ENCODE data around the gene SHANK2.

SHANK2 gene

DNA sequence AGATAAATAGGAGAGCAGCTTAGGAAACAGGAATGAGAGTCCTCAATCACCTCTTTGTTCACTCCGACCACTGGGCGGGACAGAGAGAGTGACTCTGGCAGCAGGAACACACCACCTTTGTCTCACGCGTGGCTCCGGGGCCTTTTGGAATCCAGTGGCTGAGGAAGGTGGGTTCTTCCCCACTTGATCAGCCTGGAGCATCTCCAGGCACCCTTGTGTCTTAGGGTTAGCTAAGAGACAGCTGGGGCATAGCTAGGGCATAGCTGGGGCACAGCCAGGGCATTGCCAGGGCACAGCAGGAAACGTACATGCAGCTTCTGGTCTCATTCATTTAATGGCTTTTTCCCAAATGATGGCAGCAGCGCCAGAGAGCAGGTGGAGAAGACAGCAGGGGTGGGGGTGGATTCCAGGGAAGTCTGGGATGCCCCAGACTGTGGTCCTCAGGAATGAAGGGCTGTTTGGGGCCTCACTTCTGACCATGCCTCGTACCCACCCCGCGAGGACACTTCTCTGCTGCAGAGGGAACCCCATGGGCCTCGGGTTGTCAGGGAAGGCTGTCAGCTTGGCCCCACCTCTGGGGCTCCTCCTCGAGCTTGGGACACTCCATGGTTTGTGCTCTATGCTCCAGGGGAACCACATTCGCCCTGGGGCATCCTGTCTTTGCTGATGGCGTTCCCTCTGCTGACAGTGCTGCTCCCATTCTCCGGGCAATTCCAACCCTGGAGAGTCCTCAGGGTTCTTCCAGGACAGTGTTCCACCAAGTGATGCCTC is 30.4 kb upstream of the SHANK2 start:
- in situ Hi-C loops (cut with MboI; ENCODE audit: low sequenced_read_pairs): no loop called here
- Histone ChIP-seq H3K4me1 (no peaks in the 10 kb centered on the region), H3K4me3 (no peak overlapping the region), H3K27me3 (ENCODE audit: low read depth) (no peaks in the 10 kb centered on the region), H3K9me3 (no peaks in the 10 kb centered on the region), H3K36me3 (replicated peaks) (no peaks in the 10 kb centered on the region)
- no peak for DNase-seq (ENCODE audit: low spot score in 2 of 2)

DNA sequence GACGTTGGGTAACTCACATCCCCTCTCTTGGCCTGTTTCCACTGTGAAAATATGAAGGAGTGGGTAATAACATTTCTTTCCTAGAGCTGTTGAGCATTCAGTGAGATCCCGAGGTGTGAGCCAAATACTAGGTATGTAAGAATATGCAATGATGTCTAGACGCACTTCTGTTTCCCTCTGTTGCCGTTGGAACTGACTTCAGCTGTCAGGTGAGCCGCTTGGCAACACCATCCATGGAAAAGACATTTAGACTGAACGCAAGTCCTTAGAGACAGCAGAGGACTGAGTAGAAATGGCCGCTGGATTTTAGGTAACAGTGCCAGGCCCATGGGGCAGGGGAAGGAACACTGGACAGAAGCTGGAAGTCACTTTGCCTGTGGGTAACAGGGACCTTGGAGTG is 29.5 kb upstream of the SHANK2 start:
- H3K27me3 ChIP-seq (ENCODE audit: low read depth): no peaks in the 10 kb centered on the region
- in situ Hi-C loops (cut with MboI; ENCODE audit: low sequenced_read_pairs): no loop called here
- H3K4me3 ChIP-seq: no peak overlapping the region
- no peaks in the 10 kb centered on the region for H3K4me1 ChIP-seq
- H3K36me3 ChIP-seq (replicated peaks): no peaks in the 10 kb centered on the region
- no peak for DNase-seq (ENCODE audit: low spot score in 2 of 2)
- no peaks in the 10 kb centered on the region for H3K9me3 ChIP-seq

DNA sequence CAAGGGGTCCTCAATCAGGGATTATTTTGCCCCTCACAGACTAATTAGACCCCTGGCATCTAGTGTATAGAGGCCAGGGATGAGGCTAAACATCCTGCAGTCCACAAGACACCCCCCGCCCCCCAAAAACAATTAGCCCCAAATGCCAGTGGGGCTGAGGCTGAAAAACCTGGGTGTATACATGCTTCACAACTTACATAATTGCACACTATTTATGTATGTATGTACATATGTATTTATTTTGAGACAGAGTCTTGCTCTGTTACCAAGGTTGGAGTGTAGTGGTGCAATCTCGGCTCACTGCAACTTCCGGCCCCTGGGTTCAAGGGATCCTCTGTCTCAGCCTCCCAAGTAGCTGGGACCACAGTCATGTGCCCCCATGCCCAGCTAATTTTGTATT is 28.8 kb upstream of the SHANK2 start:
- H3K4me3 ChIP-seq: no peak overlapping the region
- H3K9me3 ChIP-seq: no peaks in the 10 kb centered on the region
- in situ Hi-C loops (cut with MboI; ENCODE audit: low sequenced_read_pairs): no loop called here
- no peaks in the 10 kb centered on the region for H3K36me3 ChIP-seq (replicated peaks)
- no peaks in the 10 kb centered on the region for H3K4me1 ChIP-seq
- DNase-seq (ENCODE audit: low spot score in 2 of 2): no peak
- no peaks in the 10 kb centered on the region for H3K27me3 ChIP-seq (ENCODE audit: low read depth)

DNA sequence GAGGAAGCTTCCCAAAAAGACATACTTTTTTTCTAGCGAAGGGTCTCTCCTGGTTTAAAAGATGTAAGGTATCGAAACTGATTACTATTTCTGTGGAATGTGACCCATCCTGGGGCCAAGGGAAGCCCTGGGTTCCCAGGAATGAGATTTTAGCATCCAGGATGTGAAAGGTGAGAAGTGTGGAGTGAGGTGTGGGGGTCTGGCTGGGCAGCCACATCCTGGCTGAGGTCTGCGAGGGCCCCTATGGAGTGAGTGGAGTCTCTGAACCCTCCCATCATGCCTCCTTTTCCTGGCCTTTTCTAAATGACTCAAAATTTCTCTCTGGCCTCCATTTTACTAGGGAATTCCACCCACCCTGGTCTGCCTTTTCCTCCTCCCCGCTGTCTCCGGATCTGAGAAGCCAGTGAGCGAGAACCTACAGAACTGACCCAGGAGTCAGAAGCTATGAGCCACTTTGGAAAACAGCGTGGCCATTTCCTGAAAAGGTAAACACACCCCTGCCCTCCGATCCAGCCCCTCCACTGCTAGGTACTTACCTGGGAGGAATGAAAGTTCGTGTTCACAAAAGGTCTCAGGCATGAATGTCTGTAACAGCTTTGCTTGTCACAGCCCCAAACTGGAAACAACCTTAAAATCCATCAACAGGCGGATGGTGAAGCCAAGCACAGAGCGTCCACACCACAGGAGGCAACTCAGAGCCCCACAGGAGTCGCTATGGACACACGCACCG is 27.7 kb upstream of the SHANK2 start:
- in situ Hi-C loops (cut with MboI; ENCODE audit: low sequenced_read_pairs): no loop called here
- no peaks in the 10 kb centered on the region for H3K27me3 ChIP-seq (ENCODE audit: low read depth)
- H3K9me3 ChIP-seq: no peaks in the 10 kb centered on the region
- no peak overlapping the region for H3K4me3 ChIP-seq
- DNase-seq (ENCODE audit: low spot score in 2 of 2): no peak
- no peaks in the 10 kb centered on the region for H3K4me1 ChIP-seq
- H3K36me3 ChIP-seq (replicated peaks): no peaks in the 10 kb centered on the region

DNA sequence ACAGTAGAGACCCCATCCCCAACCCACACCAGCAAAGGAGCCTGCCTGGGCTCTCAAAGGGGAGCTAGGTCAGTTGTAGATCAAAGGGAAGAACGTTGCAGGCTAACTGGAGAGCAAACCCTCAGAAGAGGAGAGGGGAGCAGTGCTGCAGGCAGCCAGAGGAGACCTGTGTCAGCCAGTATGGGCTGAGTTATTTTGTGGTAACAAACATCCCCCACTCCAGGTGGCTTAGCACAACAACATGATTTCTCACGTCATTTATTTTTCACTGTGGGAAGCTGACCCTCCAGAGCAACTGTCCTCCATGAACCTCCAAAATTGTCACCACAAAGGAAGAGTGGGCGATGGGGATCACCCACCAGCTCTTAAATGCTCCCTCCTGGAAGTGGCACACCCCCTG is 19.8 kb upstream of the SHANK2 start:
- in situ Hi-C loops (cut with MboI; ENCODE audit: low sequenced_read_pairs): no loop called here
- no peaks in the 10 kb centered on the region for H3K4me1 ChIP-seq
- H3K9me3 ChIP-seq: no peaks in the 10 kb centered on the region
- H3K36me3 ChIP-seq (replicated peaks): no peaks in the 10 kb centered on the region
- H3K27me3 ChIP-seq (ENCODE audit: low read depth): no peaks in the 10 kb centered on the region
- no peak overlapping the region for H3K4me3 ChIP-seq
- no peak for DNase-seq (ENCODE audit: low spot score in 2 of 2)

DNA sequence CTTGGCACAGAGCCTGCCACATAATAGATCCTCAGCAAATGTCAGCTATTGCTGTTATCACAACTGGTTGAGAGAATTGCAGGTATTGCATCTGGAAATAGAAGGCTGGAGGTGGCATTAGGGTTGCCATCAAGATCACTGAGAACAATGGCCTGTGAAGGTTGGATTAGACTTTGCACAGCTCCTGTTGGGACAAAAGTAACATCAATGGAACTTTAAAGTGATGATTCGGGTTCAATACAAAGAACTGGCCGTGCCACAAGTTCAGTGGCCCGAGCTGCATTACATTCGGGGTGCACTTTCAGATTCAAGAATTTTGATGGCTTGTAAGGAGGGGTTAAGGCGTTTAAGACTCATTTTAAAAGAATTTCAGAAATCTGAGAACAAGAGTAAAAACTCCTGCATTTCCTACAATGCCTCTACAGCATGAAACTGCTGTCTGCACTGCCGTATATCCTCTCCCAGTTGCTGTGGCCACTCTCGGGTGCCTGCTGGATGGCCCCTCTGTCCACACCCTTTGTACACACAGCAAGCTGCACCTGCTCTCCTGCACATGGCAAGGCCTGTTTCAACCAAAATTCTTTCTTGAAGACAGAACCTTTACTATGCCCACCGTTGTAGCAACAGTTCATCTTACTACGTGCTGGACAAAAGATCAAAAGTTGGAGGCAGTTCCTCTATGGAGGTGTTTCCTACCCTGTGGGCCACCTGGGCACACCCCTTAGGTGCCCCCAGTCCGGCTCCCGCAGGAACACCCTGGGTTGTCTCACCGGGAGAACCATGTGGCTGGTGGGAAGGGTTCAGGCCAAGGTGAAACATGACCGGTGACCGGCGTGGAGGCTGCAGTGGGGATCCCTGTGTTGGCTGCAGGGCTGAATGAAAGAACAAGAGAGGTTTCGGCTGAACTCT is 17.5 kb upstream of the SHANK2 start:
- in situ Hi-C loops (cut with MboI; ENCODE audit: low sequenced_read_pairs): no loop called here
- no peak for DNase-seq (ENCODE audit: low spot score in 2 of 2)

DNA sequence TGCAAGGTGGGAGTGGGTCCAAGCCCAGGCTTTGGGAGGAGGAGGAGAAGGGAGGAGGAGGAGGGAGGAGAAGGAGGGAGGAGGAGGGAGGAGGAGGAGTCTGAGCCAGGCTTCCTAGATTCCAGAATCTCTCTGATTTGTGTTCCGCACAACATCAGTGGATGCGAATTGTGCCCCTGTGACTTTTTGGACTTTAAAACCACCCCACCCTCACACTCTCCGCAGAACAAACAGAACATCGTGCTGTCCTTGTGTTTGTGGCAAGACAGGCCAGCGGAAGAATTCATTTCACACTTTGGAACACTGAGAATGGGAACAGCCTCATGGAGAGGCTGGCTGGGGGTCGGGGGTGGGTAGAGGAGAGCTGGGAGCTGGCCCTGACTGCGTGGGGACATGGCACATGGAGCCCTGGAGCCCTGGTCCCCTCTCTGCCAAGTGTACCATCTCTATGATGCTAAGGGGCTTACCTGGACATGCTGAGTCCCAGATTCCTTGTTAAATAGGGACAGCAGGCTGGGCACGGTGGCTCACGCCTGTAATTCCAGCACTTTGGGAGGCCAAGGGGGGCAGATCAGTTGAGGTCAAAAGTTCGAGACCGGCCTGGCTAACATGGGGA is 16.4 kb upstream of the SHANK2 start:
- in situ Hi-C loops (cut with MboI; ENCODE audit: low sequenced_read_pairs): no loop called here
- H3K4me3 ChIP-seq: no peak overlapping the region
- no peaks in the 10 kb centered on the region for H3K9me3 ChIP-seq
- no peaks in the 10 kb centered on the region for H3K36me3 ChIP-seq (replicated peaks)
- no peak for DNase-seq (ENCODE audit: low spot score in 2 of 2)
- no peaks in the 10 kb centered on the region for H3K27me3 ChIP-seq (ENCODE audit: low read depth)
- H3K4me1 ChIP-seq: no peaks in the 10 kb centered on the region

More for the DNA sequence above, 17.5 kb upstream of the SHANK2 start:
- Histone ChIP-seq H3K4me3 (no peak overlapping the region), H3K27me3 (ENCODE audit: low read depth) (no peaks in the 10 kb centered on the region), H3K36me3 (replicated peaks) (no peaks in the 10 kb centered on the region), H3K4me1 (no peaks in the 10 kb centered on the region), H3K9me3 (no peaks in the 10 kb centered on the region)

DNA sequence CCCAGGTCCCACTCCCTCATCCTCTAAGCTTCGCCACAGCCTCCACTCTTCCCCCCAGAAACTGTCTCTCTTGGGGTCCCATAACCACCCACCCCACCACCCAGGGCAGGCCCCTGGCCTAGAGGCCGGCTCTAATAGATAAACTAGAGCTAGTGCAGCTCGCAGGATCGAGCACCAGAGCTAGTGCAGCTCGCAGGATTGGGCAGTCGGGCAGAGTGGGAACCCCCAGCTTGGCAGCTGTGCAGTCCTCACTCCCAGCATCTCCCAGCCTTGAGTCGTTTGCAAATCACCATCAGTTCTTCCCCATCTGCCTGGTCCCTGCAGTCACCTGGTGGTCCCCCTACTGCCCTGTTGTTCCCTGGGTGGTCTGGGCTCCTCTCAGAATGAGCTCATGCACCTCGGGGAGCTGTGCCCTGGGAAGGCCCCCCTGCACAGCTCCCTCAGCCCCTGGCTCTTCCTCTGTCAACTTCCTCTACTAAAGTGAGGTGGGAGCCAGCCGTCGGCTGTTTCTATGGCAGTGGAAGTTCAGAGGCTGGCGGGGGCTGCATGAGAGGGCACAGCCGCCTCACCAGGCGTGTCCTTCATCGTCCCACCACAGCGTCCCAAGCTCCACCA is 15.5 kb upstream of the SHANK2 start:
- in situ Hi-C loops (cut with MboI; ENCODE audit: low sequenced_read_pairs): no loop called here
- H3K4me1 ChIP-seq: no peaks in the 10 kb centered on the region
- no peak overlapping the region for H3K4me3 ChIP-seq
- H3K27me3 ChIP-seq (ENCODE audit: low read depth): no peaks in the 10 kb centered on the region
- H3K9me3 ChIP-seq: no peaks in the 10 kb centered on the region
- DNase-seq (ENCODE audit: low spot score in 2 of 2): no peak
- H3K36me3 ChIP-seq (replicated peaks): no peaks in the 10 kb centered on the region

DNA sequence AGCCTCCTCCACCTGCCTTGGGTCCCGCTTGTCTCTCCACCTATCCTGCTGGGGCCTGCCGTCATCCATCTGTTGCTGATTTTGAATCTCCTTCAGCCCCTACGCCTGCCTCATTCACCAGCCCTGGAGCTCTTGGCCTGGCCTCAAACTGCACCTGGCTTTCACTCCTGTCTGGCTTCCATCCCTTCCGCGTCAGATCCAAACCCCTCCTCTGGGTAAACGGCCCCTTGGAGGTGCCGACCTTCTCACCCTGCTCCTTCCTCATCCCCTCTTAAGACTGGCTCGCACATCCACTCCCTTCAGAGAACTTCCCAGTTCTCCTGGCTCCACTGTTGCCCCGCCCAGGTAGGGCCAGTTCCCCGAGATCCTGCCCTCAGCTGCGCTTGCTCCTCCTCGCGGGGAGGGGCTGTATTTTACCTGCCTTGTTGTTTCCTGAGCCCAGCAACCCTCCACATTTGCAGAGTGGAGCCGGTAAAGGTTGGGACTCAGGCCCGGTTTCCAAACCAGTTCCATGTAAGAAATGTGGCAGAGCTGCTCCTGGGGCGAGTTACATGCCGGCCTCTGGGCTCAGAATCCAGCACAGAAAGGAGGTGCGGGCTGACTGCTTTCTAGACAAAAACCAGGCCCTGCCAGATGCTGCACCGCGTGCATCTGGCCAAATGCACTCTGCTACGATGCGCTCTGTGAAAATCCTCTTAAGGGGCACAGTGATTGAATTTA is 13.9 kb upstream of the SHANK2 start:
- Histone ChIP-seq H3K4me3 (no peak overlapping the region), H3K9me3 (no peaks in the 10 kb centered on the region), H3K4me1 (no peaks in the 10 kb centered on the region), H3K36me3 (replicated peaks) (no peaks in the 10 kb centered on the region), H3K27me3 (ENCODE audit: low read depth) (no peaks in the 10 kb centered on the region)
- in situ Hi-C loops (cut with MboI; ENCODE audit: low sequenced_read_pairs): no loop called here
- no peak for DNase-seq (ENCODE audit: low spot score in 2 of 2)

DNA sequence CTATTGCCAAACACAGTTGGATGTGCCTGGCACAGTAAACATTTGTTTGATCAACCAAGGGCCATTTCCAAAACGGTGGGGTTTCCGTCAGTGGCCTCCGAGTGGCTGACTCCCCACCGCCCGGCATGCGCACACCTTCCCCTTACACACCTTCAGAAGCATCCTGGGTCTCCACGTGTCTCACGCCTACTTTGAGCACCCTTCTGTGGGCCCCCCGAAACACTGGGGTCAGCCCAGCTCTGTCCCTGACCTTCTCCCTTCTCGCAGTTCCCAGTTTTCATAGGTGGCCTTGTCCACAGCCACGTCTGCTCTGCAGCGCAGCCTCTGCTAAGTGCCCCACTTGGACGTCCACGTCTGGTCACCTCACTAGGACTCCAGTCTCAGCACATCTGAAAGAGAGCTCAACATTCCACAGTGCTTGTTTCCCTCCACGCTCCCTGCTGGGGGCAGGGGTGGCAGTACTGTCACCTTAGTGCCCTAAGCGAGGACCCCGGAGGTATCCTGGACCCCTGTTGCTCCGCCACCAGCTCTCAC is 13.2 kb upstream of the SHANK2 start:
- in situ Hi-C loops (cut with MboI; ENCODE audit: low sequenced_read_pairs): no loop called here

DNA sequence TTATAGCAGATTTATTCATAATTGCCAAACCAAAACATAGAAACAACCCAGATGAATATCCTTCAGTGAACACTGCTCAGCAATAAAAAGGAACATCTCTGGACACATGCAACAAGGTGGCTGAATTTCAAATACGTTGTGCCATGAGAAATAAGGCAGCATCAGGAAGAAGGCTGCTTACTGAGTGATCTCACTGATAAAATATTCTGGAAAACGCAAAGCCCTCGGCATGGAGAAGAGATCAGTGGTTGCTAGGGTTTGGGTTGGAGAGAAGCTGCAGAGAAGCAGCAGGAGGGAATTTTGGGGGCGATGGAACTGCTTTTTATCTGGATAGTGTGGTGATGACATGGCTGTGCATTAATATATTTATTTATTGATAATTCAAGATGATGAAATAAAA is 11.0 kb upstream of the SHANK2 start:
- no peak for DNase-seq (ENCODE audit: low spot score in 2 of 2)
- in situ Hi-C loops (cut with MboI; ENCODE audit: low sequenced_read_pairs): no loop called here
- no peaks in the 10 kb centered on the region for H3K27me3 ChIP-seq (ENCODE audit: low read depth)
- no peaks in the 10 kb centered on the region for H3K9me3 ChIP-seq
- no peaks in the 10 kb centered on the region for H3K36me3 ChIP-seq (replicated peaks)
- H3K4me3 ChIP-seq: no peak overlapping the region
- no peaks in the 10 kb centered on the region for H3K4me1 ChIP-seq

More for the DNA sequence above, 13.2 kb upstream of the SHANK2 start:
- no peaks in the 10 kb centered on the region for H3K27me3 ChIP-seq (ENCODE audit: low read depth)
- H3K4me3 ChIP-seq: no peak overlapping the region
- no peaks in the 10 kb centered on the region for H3K36me3 ChIP-seq (replicated peaks)
- DNase-seq (ENCODE audit: low spot score in 2 of 2): no peak
- H3K9me3 ChIP-seq: no peaks in the 10 kb centered on the region
- no peaks in the 10 kb centered on the region for H3K4me1 ChIP-seq

DNA sequence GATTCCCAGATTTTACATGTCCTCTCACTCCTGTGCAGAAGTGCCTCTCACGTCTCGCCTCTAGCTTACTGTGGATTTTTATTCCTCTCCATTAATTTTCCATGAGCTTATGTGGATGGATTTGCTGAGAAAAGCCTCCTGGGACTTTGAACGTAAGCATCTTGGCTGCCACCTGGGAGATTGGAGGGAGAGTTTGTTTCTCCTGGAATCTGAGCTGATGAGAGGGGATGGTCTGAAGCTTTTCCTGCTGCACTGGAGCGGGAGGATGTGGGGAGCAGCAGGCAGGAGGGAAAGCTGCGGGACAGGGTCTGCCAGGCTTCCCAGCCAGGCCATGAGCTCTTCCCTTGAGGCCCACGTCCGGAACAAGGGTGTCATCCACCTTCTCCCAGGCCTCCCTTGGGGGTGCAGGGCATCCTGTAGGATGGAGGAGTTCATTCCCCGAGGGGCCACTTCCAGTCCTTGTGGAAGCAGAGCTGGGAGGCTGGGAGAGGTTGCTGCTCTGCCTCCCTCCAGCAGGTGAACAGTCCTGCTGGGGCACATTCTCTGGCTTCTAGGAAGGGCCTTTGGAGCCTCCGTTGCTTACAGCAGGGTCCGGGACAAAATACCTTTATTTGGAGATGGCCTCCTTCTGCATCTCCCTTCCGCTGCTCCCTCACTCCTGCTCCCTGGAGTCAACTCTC is 3.6 kb upstream of the SHANK2 start:
- no peaks in the 10 kb centered on the region for H3K36me3 ChIP-seq (replicated peaks)
- H3K27me3 ChIP-seq (ENCODE audit: low read depth): peaks cover 29% of the 10 kb centered on the region
- no peaks in the 10 kb centered on the region for H3K4me1 ChIP-seq
- no peaks in the 10 kb centered on the region for H3K9me3 ChIP-seq
- DNase-seq (ENCODE audit: low spot score in 2 of 2): no peak
- in situ Hi-C loops (cut with MboI; ENCODE audit: low sequenced_read_pairs): no loop called here
- H3K4me3 ChIP-seq: no peak overlapping the region

Data from HAP-1 (cell line).